ENCODE data around the gene VTI1A. TPM values are rescaled to one million over a fixed set of nuclear protein-coding genes. Genes with fewer than 3 reads are reported as not detected.
A peak's percentile ranks its signal among the peaks of the same experiment; 100 is the strongest.

The VTI1A gene
- total RNA-seq, 2 donors from 2014 or later = 53.3 to 57.5 TPM

DNA sequence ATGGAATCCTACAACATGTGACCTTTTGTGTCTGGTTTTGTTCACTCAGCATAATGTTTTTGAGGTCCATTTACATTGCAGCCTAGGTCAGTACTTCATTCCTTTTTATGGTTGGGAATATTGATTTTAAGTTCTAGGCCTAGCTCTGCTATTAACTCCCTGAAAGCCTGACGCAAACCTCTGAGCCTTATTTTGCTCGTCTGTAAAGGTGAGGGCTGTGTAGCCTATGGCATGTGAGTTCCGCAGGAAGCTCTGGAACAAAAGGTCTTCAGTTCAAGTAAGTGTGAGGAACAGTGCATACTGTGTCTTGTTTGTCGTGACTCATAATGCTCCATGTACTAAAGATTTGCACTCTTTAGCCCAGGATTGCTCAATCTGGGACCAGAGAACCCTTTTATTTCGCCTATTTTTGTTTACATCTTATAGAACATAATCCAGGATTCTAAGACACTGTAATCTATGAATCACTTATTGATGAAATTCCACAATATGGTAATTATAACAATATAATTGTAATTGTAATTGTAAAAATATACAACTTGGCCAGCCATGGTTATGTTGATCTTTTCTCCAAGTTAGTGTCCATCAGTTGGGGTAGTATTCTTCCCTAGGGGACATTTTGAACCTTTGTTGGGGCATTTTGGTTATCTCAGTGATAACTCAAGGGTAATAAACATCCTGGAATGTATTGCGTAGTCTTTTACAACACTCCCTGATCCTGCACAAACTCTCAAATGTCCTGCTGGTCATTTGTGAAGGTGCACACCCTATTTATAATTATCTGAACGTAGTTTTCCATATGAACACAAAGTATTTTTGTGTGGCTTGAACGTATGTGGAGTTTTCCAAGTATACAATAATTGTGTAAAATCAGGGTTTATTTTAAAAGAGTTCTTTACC, 184.7 kb downstream of the VTI1A start:
- no peaks in the 10 kb centered on the region for H3K4me1 ChIP-seq (replicated peaks)
- no peak for DNase-seq (ENCODE audit: low spot score)
- no peaks in the 10 kb centered on the region for H3K36me3 ChIP-seq
- no peaks in the 10 kb centered on the region for H3K9me3 ChIP-seq
- WGBS = 84% methylated on average over 8 of the region's 8 CpGs
- H3K4me3 ChIP-seq = no peak overlapping the region
- no peak overlapping the region for H3K27ac ChIP-seq
- TF ChIP-seq POLR2AphosphoS5 (IDR thresholded peaks at IDR 0.05) (peak; percentile 22), POLR2A (IDR thresholded peaks at IDR 0.05) (no peak)
- TF ChIP-seq, protein P1, sequence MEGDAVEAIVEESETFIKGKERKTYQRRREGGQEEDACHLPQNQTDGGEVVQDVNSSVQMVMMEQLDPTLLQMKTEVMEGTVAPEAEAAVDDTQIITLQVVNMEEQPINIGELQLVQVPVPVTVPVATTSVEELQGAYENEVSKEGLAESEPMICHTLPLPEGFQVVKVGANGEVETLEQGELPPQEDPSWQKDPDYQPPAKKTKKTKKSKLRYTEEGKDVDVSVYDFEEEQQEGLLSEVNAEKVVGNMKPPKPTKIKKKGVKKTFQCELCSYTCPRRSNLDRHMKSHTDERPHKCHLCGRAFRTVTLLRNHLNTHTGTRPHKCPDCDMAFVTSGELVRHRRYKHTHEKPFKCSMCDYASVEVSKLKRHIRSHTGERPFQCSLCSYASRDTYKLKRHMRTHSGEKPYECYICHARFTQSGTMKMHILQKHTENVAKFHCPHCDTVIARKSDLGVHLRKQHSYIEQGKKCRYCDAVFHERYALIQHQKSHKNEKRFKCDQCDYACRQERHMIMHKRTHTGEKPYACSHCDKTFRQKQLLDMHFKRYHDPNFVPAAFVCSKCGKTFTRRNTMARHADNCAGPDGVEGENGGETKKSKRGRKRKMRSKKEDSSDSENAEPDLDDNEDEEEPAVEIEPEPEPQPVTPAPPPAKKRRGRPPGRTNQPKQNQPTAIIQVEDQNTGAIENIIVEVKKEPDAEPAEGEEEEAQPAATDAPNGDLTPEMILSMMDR (IDR thresholded peaks at IDR 0.05) = no peak
- no peaks in the 10 kb centered on the region for H3K27me3 ChIP-seq (replicated peaks; ENCODE audit: insufficient read depth)
- intact Hi-C loops (cut with DNase I) = no loop called here

DNA sequence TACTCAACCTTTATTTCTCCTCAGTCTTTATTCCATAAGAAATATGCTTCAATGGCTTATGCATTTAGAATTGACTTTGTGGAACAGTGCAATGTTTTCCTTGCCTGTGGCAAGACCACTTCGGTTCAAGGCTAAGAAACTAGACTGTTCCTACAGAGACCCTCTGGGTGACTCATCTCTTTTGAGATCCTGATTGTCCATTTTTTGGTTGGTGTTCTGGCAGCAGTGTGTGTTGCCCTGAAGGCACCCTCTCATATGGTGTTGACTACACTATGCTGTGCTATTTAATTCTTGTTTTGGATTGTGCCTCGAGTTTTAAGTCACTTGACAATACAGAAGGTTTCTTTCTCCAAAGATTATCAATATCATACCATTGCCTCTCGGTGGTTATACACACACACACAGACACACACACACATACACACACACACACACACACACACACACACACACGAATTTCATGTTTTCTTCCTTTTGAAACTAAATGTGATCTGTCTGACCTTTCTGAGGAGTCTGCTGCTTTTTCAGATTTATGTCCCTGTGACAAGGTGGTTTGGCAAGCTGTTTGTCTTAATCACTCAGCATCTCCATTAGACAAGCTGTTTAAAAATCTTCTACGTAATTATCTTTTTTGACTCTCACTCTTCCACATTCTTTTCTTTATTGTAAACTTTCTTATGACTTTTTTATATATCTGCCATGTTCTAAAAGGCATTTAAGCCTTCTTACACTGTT, 187.2 kb downstream of the VTI1A start:
- TF ChIP-seq POLR2A (IDR thresholded peaks at IDR 0.05) = no peak
- TF ChIP-seq POLR2AphosphoS5 (IDR thresholded peaks at IDR 0.05) = no peak
- TF ChIP-seq, protein P1 (IDR thresholded peaks at IDR 0.05) = no peak
- H3K36me3 ChIP-seq = no peaks in the 10 kb centered on the region
- DNase-seq (ENCODE audit: low spot score) = no peak
- H3K27me3 ChIP-seq (replicated peaks; ENCODE audit: insufficient read depth) = no peaks in the 10 kb centered on the region
- intact Hi-C loops (cut with DNase I) = no loop called here
- no peak overlapping the region for H3K4me3 ChIP-seq
- H3K27ac ChIP-seq = no peak overlapping the region
- no peaks in the 10 kb centered on the region for H3K9me3 ChIP-seq
- WGBS = 26% methylated on average over 5 of the region's 5 CpGs
- no peaks in the 10 kb centered on the region for H3K4me1 ChIP-seq (replicated peaks)

DNA sequence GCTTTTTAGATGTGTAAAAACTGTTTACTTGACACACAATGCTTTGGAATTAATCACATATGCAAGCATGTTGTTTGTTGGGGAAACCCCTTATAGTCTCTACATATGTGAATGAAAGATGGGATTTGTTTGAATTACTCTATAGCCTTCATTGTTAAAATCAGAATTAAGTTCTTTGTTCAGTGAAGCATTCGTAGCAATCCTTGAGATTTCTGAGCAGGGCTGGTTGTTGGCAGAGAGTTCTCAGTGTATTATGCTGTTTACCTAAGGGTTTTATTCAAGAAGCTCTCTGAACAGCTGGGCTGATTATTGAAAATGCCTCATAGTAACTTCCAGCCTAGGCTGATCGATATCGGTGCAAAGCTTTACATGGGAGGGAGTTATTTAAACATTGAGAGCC, 190.9 kb downstream of the VTI1A start:
- Histone ChIP-seq H3K27ac (no peak overlapping the region), H3K4me1 (replicated peaks) (no peaks in the 10 kb centered on the region), H3K36me3 (no peaks in the 10 kb centered on the region), H3K9me3 (no peaks in the 10 kb centered on the region), H3K27me3 (replicated peaks; ENCODE audit: insufficient read depth) (no peaks in the 10 kb centered on the region), H3K4me3 (no peak overlapping the region)
- no peak for DNase-seq (ENCODE audit: low spot score)
- WGBS = 42% methylated on average over 3 of the region's 3 CpGs
- TF ChIP-seq POLR2A (IDR thresholded peaks at IDR 0.05) (no peak), POLR2AphosphoS5 (IDR thresholded peaks at IDR 0.05) (no peak)
- TF ChIP-seq, protein P1 (IDR thresholded peaks at IDR 0.05) = no peak
- intact Hi-C loops (cut with DNase I) = no loop called here

DNA sequence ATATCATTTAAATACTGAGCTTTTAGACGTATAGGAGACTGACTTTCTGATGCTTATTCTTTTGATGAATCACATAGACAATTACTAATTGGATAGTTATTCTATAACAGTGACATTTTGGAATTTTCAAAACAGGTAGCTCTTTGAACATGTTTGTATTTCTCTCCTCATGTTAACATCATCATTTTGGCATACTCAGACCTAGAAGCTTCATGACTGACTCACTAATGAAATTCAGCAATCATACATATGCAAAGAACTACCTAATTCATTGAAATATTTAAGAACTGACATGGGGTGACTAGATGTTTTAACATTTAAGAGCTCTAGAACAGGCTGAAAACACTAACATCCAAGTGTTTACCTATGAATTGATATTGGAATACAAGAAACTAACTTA, 192.3 kb downstream of the VTI1A start:
- WGBS = 96% methylated on average over 1 of the region's 1 CpG
- H3K9me3 ChIP-seq = no peaks in the 10 kb centered on the region
- no peak overlapping the region for H3K4me3 ChIP-seq
- intact Hi-C loops (cut with DNase I) = no loop called here
- no peak for DNase-seq (ENCODE audit: low spot score)
- TF ChIP-seq POLR2A (IDR thresholded peaks at IDR 0.05) (no peak), POLR2AphosphoS5 (IDR thresholded peaks at IDR 0.05) (no peak)
- TF ChIP-seq, protein P1 (IDR thresholded peaks at IDR 0.05) = no peak
- H3K4me1 ChIP-seq (replicated peaks) = no peaks in the 10 kb centered on the region
- no peaks in the 10 kb centered on the region for H3K36me3 ChIP-seq
- no peaks in the 10 kb centered on the region for H3K27me3 ChIP-seq (replicated peaks; ENCODE audit: insufficient read depth)
- H3K27ac ChIP-seq = no peak overlapping the region
